Activated CD4-positive, alpha-beta memory T cell treated with anti-CD3 and anti-CD28 coated beads, Interleukin-2, amount 10 ng/mL, durations not matched to agents 7 days and 5 days (primary cell): ENCODE measurements around the gene GPATCH2L. TPM values are rescaled to one million over a fixed set of nuclear protein-coding genes. Genes with fewer than 3 reads are reported as not detected.

Experiments
- CTCF ChIA-PET: fragments of 350-600 bp; sonication (Branson Sonifier 250); formaldehyde crosslinking; loops from one replicate; lab custom pipeline; 2021; ENCODE audit warnings: antibody characterized with exemption, inconsistent platforms; lab: Charles Lee
- POLR2A ChIA-PET: fragments of 350-600 bp; sonication (Branson Sonifier 250); formaldehyde crosslinking; loops from one replicate; lab custom pipeline; 2021; ENCODE audit warnings: antibody characterized with exemption; lab: Charles Lee
- DNase-seq: peaks from one replicate; pipeline ENCODE4 v3.0.0-alpha.2; 2020
- H3K27ac Mint-ChIP-seq: one replicate; pipeline ENCODE4 v1.8.0; 2021; ENCODE audit warnings: mild to moderate bottlenecking, mixed read lengths
- H3K27me3 Mint-ChIP-seq: one replicate; pipeline ENCODE4 v1.8.0; 2021; ENCODE audit warnings: mixed read lengths
- H3K36me3 Mint-ChIP-seq: one replicate; pipeline ENCODE4 v1.8.0; 2021; ENCODE audit warnings: low read depth, mixed read lengths
- H3K4me1 Mint-ChIP-seq: one replicate; pipeline ENCODE4 v1.8.0; 2021; ENCODE audit warnings: mixed read lengths
- H3K4me3 Mint-ChIP-seq: one replicate; pipeline ENCODE4 v1.8.0; 2021; ENCODE audit warnings: mild to moderate bottlenecking, mixed read lengths
- H3K9me3 Mint-ChIP-seq: one replicate; pipeline ENCODE4 v1.8.0; 2021; ENCODE audit warnings: mixed read lengths
- total RNA-seq, 2 experiments: library from RNA; stranded (reverse); gene quantifications; one replicate each; pipeline ENCODE4 v1.2.3, GENCODE V29; 2021

GPATCH2L gene
- total RNA-seq, 2 experiments from 2014 or later, result 57.3 to 58.6 TPM

GRCh38 chr14:76257111-76257803 is 105.5 kb downstream of the GPATCH2L start:
- Mint-ChIP-seq H3K9me3 (no peaks in the 10 kb centered on the region), H3K27me3 (peaks cover 2% of the 10 kb centered on the region), H3K4me3 (no peak overlapping the region), H3K36me3 (no peaks in the 10 kb centered on the region), H3K4me1 (no peaks in the 10 kb centered on the region), H3K27ac (no peak overlapping the region)
- ChIA-PET POLR2A (no interaction called here), CTCF (no interaction called here)
- DNase-seq, result no peak

DNA sequence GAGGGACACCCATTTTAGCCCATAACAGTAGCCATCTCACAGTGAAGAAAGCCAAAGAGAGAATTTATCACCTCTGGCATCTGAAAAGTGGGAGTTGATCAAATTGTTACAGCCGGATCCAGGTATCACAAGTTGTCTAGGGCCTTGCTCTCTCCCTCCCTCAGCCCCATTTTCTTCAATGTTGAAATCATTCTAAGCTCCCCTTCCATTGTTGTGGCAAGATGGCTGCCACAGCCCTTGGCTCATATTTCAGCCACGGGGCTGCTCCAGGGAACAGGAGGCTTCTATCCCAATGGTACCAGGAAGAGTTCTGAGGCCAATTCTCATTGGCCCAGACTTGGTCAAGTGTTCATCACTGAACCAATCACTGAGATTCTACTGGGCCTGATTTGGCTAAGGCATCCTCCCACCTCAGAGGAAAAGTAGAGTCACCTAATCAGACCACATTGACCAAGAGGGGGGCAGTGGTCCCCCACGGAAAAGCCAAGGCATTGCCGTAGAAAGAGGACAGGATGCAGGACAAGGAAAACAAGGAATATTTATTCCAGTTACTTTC is 106.2 kb downstream of the GPATCH2L start:
- Mint-ChIP-seq H3K4me1 (no peaks in the 10 kb centered on the region), H3K4me3 (no peak overlapping the region), H3K9me3 (no peaks in the 10 kb centered on the region), H3K36me3 (no peaks in the 10 kb centered on the region), H3K27ac (no peak overlapping the region), H3K27me3 (peaks cover 5% of the 10 kb centered on the region)
- ChIA-PET POLR2A (no interaction called here), CTCF (no interaction called here)
- no peak for DNase-seq

- H3K27ac Mint-ChIP-seq, result no peak overlapping the region
- H3K36me3 Mint-ChIP-seq, result no peaks in the 10 kb centered on the region
- H3K27me3 Mint-ChIP-seq, result peaks cover 5% of the 10 kb centered on the region
- H3K4me3 Mint-ChIP-seq, result no peak overlapping the region
- H3K9me3 Mint-ChIP-seq, result no peaks in the 10 kb centered on the region
- no peak for DNase-seq
- no peaks in the 10 kb centered on the region for H3K4me1 Mint-ChIP-seq
- ChIA-PET POLR2A (no interaction called here), CTCF (no interaction called here)
Observed at GRCh38 chr14:76259029-76259735, 107.5 kb downstream of the GPATCH2L start.

DNA sequence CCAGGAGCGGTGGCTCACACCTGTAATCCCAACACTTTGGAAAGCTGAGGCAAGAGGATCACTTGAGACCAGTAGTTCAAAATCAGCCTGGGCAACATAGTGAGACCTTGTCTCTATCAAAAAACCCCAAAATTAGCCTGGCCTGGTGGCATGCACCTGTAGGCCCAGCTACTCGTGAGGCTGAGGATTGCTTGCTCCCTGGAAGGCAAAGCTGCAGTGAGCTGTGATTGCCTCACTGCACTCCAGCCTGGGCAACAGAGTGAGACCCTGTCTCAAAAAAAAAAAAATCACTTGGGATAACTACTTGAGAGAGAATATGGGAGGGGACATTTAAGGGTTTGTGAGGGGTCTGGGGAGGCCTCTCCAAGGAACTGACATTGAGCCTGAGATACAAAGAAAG is 109.0 kb downstream of the GPATCH2L start:
- Mint-ChIP-seq H3K27ac (no peak overlapping the region), H3K4me3 (no peak overlapping the region), H3K36me3 (no peaks in the 10 kb centered on the region), H3K4me1 (no peaks in the 10 kb centered on the region), H3K9me3 (no peaks in the 10 kb centered on the region), H3K27me3 (peaks cover 2% of the 10 kb centered on the region)
- POLR2A ChIA-PET, result no interaction called here
- CTCF ChIA-PET, result no interaction called here
- no peak for DNase-seq

DNA sequence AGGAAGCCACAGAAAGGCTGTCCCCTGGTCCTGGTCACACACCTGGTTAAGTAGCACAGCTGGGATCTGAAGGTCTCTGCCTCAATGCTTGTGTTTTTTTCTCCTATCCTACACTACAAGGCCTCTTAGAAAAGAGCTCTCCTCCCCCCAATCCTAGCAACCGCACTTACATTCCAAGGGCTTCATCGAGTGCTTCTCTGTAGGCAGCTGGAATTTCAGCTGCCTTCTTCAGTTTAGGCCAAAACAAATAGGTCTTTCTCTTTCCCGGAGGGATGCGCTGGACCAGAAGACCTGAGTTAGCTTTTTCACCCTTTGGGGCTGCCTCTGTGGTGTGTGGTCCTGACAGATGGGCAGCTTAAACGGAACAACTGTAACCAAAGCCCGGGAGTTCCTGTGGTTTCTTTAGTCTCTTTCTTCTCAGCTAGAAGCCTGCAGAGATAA is 109.7 kb downstream of the GPATCH2L start:
- CTCF ChIA-PET, result no interaction called here
- Mint-ChIP-seq H3K4me1 (no peaks in the 10 kb centered on the region), H3K36me3 (no peaks in the 10 kb centered on the region), H3K27me3 (peaks cover 2% of the 10 kb centered on the region), H3K27ac (no peak overlapping the region), H3K4me3 (no peak overlapping the region), H3K9me3 (no peaks in the 10 kb centered on the region)
- DNase-seq, result no peak
- POLR2A ChIA-PET, result no interaction called here

GRCh38 chr14:76262641-76263040 is 110.9 kb downstream of the GPATCH2L start:
- no peaks in the 10 kb centered on the region for H3K9me3 Mint-ChIP-seq
- CTCF ChIA-PET, result no interaction called here
- POLR2A ChIA-PET, result no interaction called here

More at GRCh38 chr14:76262641-76263040, 110.9 kb downstream of the GPATCH2L start:
- Mint-ChIP-seq H3K36me3 (no peaks in the 10 kb centered on the region), H3K4me3 (no peak overlapping the region), H3K27me3 (peaks cover 2% of the 10 kb centered on the region), H3K4me1 (no peaks in the 10 kb centered on the region), H3K27ac (no peak overlapping the region)
- DNase-seq, result no peak

Other genes starting within 250 kb of the GPATCH2L start
- gene TGFB3, start 169.9 kb upstream of the GPATCH2L start, total RNA-seq, result 1 to 10 TPM; 1.8 to 2.1 TPM
- 1 to 10 TPM; 6.4 to 6.9 TPM for gene IFT43, start 166.2 kb upstream of the GPATCH2L start, total RNA-seq
- gene ESRRB, start 224.2 kb downstream of the GPATCH2L start, total RNA-seq, result under 1 TPM; 0.05 to 0.10 TPM